ENCODE data around the gene TSR2. TPM values are rescaled to one million over a fixed set of nuclear protein-coding genes. Genes with fewer than 3 reads are reported as not detected.
"Not testable (repeated sequence)": the region's sequence is repeated elsewhere in the genome, so short reads cannot be mapped to it uniquely, and the experiment has no call there.

TSR2 gene
- total RNA-seq, 1 experiment from 2014 or later = 27.9 TPM

DNA sequence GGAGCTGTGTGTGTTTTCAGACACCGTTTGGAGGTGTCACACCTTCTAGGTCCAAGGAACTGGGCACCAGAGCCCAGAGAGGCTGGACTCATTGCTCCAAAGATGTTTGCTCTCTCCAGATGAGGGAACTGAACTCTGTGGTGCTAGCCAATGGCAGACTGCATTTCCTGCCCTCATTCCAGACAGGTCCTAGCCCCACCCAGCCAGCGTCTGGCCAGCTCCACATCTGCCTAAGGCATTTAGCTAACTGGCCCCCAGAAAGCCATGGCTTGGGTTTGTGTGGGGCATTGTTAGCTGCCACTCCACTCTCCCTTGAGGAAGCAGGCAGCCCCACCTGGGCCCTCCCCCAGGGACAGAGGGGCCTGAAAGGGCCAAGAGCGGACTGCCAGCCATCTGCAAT, 44.5 kb downstream of the TSR2 start:
- ChIA-PET CTCF (no interaction called here), RAD21 (ENCODE audit: low non-redundant PET in 1 of 2, low total read pairs in 2 of 2, uncharacterized antibody in 2 of 2, unreplicated experiment in 2 of 2) (no interaction called here), POLR2A (no interaction called here)
- Histone ChIP-seq H3K4me3 (replicated peaks in 1 of 2; ENCODE audit: low read depth in 1 of 2, low read length in 2 of 2) (no peak overlapping the region), H4K20me1 (ENCODE audit: insufficient read depth) (no peaks in the 10 kb centered on the region), H3K4me1 (ENCODE audit: control insufficient read depth in 1 of 2, insufficient read depth in 2 of 2, low read length in 2 of 2) (peaks cover 5 to 12% of the 10 kb centered on the region in 2 experiments; a peak in 3 of 4 replicates), H3K4me2 (ENCODE audit: low read length) (no peak overlapping the region), H3K9me3 (ENCODE audit: control insufficient read depth in 1 of 2, insufficient read depth in 1 of 2, low read depth in 1 of 2, low read length in 2 of 2) (no peaks in the 10 kb centered on the region), H3K27ac (ENCODE audit: low read depth, low read length) (no peak overlapping the region), H3K27me3 (ENCODE audit: insufficient read depth, low read length) (no peaks in the 10 kb centered on the region), H3K36me3 (ENCODE audit: control insufficient read depth in 1 of 2, insufficient read depth in 2 of 2, low read length in 2 of 2) (no peaks in the 10 kb centered on the region), H3K9ac (ENCODE audit: low read length) (no peak overlapping the region), H3K79me2 (ENCODE audit: insufficient read depth, low read length) (no peaks in the 10 kb centered on the region), H2AFZ (ENCODE audit: low read depth, low read length, poor library complexity, severe bottlenecking) (no peak overlapping the region), H3K9me2 (ENCODE audit: insufficient read depth) (no peaks in the 10 kb centered on the region)
- BruUV-seq (replicated peaks) = no TSS peak
- ATAC-seq (no peak), DNase-seq (ENCODE audit: low read depth, low spot score) (no peak)
- TF ChIP-seq POLR2A (IDR thresholded peaks at IDR 0.05; ENCODE audit: borderline replicate concordance, extremely low read depth, insufficient read depth, insufficient read length) = no peak
- TF ChIP-seq EGR1 (IDR thresholded peaks at IDR 0.05; ENCODE audit: low read depth) = no peak
- TF ChIP-seq FOSL1 (IDR thresholded peaks at IDR 0.05; ENCODE audit: low read depth) = no peak
- TF ChIP-seq YY1 (IDR thresholded peaks at IDR 0.05; ENCODE audit: extremely low read depth, insufficient replicate concordance, low read depth, low read length) = no peak
- TF ChIP-seq, protein P1, sequence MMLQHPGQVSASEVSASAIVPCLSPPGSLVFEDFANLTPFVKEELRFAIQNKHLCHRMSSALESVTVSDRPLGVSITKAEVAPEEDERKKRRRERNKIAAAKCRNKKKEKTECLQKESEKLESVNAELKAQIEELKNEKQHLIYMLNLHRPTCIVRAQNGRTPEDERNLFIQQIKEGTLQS (IDR thresholded peaks at IDR 0.05) = no peak
- TF ChIP-seq, protein P2, sequence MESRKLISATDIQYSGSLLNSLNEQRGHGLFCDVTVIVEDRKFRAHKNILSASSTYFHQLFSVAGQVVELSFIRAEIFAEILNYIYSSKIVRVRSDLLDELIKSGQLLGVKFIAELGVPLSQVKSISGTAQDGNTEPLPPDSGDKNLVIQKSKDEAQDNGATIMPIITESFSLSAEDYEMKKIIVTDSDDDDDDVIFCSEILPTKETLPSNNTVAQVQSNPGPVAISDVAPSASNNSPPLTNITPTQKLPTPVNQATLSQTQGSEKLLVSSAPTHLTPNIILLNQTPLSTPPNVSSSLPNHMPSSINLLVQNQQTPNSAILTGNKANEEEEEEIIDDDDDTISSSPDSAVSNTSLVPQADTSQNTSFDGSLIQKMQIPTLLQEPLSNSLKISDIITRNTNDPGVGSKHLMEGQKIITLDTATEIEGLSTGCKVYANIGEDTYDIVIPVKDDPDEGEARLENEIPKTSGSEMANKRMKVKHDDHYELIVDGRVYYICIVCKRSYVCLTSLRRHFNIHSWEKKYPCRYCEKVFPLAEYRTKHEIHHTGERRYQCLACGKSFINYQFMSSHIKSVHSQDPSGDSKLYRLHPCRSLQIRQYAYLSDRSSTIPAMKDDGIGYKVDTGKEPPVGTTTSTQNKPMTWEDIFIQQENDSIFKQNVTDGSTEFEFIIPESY (IDR thresholded peaks at IDR 0.05; ENCODE audit: extremely low read depth, insufficient replicate concordance, low read length) = no peak
- no peak for TF ChIP-seq EZH2 (IDR thresholded peaks at IDR 0.05)
- no peak for TF ChIP-seq RAD21 (IDR thresholded peaks at IDR 0.05; ENCODE audit: low read depth)
- TF ChIP-seq, protein P3, sequence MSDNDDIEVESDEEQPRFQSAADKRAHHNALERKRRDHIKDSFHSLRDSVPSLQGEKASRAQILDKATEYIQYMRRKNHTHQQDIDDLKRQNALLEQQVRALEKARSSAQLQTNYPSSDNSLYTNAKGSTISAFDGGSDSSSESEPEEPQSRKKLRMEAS (IDR thresholded peaks at IDR 0.05) = no peak
- no peak for TF ChIP-seq ELF1 (IDR thresholded peaks at IDR 0.05; ENCODE audit: borderline replicate concordance, low read depth)
- no peak for TF ChIP-seq ZFX (IDR thresholded peaks at IDR 0.05)
- TF ChIP-seq JUND (IDR thresholded peaks at IDR 0.05) = no peak
- no peak for TF ChIP-seq TCF7L2 (IDR thresholded peaks at IDR 0.05; ENCODE audit: borderline replicate concordance, extremely low read depth, insufficient read depth, insufficient read length)
- TF ChIP-seq EZH2phosphoT487 (IDR thresholded peaks at IDR 0.05; ENCODE audit: borderline replicate concordance) = no peak
- TF ChIP-seq, protein P4, sequence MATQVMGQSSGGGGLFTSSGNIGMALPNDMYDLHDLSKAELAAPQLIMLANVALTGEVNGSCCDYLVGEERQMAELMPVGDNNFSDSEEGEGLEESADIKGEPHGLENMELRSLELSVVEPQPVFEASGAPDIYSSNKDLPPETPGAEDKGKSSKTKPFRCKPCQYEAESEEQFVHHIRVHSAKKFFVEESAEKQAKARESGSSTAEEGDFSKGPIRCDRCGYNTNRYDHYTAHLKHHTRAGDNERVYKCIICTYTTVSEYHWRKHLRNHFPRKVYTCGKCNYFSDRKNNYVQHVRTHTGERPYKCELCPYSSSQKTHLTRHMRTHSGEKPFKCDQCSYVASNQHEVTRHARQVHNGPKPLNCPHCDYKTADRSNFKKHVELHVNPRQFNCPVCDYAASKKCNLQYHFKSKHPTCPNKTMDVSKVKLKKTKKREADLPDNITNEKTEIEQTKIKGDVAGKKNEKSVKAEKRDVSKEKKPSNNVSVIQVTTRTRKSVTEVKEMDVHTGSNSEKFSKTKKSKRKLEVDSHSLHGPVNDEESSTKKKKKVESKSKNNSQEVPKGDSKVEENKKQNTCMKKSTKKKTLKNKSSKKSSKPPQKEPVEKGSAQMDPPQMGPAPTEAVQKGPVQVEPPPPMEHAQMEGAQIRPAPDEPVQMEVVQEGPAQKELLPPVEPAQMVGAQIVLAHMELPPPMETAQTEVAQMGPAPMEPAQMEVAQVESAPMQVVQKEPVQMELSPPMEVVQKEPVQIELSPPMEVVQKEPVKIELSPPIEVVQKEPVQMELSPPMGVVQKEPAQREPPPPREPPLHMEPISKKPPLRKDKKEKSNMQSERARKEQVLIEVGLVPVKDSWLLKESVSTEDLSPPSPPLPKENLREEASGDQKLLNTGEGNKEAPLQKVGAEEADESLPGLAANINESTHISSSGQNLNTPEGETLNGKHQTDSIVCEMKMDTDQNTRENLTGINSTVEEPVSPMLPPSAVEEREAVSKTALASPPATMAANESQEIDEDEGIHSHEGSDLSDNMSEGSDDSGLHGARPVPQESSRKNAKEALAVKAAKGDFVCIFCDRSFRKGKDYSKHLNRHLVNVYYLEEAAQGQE (IDR thresholded peaks at IDR 0.05; ENCODE audit: low read depth) = no peak
- TF ChIP-seq SRF (IDR thresholded peaks at IDR 0.05; ENCODE audit: low read depth) = no peak
- intact Hi-C loops (cut with micrococcal nuclease) = no loop called here

DNA sequence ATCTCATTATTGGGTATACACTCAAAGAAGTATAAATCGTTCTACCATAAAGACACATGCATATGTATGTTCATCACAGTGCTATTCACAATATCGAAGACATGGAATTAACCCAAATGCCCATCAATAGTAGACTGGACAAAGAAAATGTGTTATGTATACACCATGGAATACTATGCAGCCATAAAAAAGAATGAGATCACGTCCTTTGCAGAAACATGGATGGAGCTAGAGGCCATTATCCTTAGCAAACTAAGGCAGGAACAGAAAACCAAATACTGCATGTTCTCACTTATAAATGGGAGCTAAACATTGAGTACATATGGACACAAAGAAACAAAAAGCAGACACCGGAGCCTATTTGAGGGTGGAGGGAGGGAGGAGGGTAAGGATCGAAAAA, 49.6 kb downstream of the TSR2 start:
- ATAC-seq; POLR2A ChIA-PET; H3K27ac ChIP-seq (ENCODE audit: low read depth, low read length); RAD21 ChIA-PET (ENCODE audit: low non-redundant PET in 1 of 2, low total read pairs in 2 of 2, uncharacterized antibody in 2 of 2, unreplicated experiment in 2 of 2); H3K9me3 ChIP-seq (ENCODE audit: control insufficient read depth in 1 of 2, insufficient read depth in 1 of 2, low read depth in 1 of 2, low read length in 2 of 2); intact Hi-C loops (cut with micrococcal nuclease); H3K9me2 ChIP-seq (ENCODE audit: insufficient read depth); H3K4me2 ChIP-seq (ENCODE audit: low read length); H4K20me1 ChIP-seq (ENCODE audit: insufficient read depth); BruUV-seq (replicated peaks); H2AFZ ChIP-seq (ENCODE audit: low read depth, low read length, poor library complexity, severe bottlenecking); H3K27me3 ChIP-seq (ENCODE audit: insufficient read depth, low read length); DNase-seq (ENCODE audit: low read depth, low spot score); H3K9ac ChIP-seq (ENCODE audit: low read length); H3K79me2 ChIP-seq (ENCODE audit: insufficient read depth, low read length); CTCF ChIA-PET; H3K4me3 ChIP-seq (replicated peaks in 1 of 2; ENCODE audit: low read depth in 1 of 2, low read length in 2 of 2); H3K36me3 ChIP-seq (ENCODE audit: control insufficient read depth in 1 of 2, insufficient read depth in 2 of 2, low read length in 2 of 2): not testable (repeated sequence)
- H3K4me1 ChIP-seq (ENCODE audit: control insufficient read depth in 1 of 2, insufficient read depth in 2 of 2, low read length in 2 of 2) = peaks cover 2 to 12% of the 10 kb centered on the region in 2 experiments; a peak in 2 of 4 replicates

Data from HCT116 (cell line).